Activated CD8-positive, alpha-beta memory T cell treated with anti-CD3 and anti-CD28 coated beads, Interleukin-2, amount 50 U/mL, for 24 hours (primary cell): ENCODE measurements around the gene PHLDB3.

Experiments
- DNase-seq: peaks from one replicate; pipeline ENCODE4 v3.0.0-alpha.2; 2020; ENCODE audit errors: extremely low read depth

Gene PHLDB3

DNA sequence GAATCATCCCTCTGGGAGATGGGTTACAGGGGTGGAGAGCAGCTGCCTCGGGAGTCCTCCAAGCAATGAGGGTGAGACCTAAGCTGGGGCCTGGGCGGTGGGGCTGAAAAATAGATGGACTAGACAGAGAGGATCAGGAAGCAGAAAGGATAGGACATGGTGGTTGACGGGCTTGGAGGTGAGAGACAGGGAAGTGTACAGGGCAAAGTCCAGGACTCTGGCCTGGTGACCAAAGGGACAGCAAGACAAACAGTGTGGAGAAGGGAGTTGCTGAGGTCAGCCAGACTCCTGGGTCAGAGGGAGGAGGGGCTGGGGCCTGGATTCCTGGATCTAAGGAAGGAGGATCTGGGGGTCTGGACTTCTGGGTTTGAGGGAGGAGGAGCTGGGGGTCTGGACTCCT is 5.5 kb downstream of the PHLDB3 start:
- DNase-seq = no peak

DNA sequence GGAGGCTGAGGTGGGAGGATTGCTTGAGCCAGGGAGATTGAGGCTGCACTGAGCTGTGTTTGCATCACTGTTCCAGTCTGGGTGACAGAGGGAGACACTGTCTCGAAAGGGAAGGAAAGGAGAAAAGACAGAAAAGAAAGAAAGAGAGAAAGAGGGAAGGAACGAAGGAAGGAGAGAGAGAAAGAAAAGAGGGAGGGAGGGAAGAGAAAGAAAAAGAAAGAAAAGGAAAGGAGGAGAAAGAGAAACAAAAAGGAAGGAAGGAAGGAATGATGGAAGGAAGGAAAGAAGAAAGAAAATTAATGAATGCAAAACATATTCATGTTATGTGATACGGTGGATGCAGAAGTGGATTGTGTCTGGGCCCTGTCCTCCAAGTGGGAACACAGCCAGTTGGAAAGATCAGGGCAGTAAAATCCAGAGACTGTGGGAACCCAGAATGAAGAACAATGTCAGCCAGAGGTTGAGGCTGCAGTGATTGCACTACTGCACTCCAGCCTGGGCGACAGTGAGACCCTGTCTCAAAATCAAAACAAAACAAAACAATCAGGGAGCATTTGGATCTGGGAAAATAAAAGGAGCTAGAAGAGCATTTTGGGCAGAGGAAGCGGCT is 6.2 kb downstream of the PHLDB3 start:
- no peak for DNase-seq

DNA sequence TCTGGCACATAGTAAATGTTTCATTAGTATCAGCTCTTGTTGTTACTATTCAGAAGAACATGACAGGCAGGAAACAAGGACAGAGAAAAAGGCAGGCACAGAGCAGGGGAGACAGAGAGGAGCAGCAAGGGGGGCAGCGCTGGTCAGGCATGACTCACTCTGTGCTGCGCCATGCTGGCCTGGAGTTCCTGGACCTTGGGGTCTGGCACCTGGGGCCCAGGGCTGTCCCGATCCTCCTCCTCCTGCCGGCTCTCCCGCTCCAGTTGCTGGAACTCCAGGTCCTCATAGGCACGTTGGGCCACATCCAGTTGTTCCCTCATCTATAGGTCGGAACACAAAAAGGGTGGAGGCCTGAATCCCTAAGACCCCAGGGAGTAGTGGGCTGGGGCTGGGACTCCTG is 7.6 kb downstream of the PHLDB3 start:
- no peak for DNase-seq

DNA sequence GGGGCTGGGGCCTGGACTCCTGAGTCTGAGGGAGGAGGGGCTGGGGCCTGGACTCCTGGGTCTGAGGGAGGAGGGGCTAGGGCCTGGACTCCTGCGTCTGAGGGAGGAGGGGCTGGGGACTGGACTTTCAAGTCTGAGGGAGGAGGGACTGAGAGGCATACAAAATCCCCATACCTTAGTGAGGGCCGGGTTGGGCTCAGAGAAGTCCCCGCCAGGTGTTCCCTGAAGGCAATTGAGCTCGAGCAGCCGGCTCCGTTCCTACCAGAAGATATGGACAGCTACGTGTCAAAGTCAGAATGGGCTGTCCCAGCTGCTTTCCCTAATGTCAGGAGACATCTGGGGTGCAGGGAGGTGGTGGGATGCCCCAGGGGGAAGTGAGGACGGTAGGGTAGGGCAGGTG is 9.5 kb downstream of the PHLDB3 start:
- no peak for DNase-seq

DNA sequence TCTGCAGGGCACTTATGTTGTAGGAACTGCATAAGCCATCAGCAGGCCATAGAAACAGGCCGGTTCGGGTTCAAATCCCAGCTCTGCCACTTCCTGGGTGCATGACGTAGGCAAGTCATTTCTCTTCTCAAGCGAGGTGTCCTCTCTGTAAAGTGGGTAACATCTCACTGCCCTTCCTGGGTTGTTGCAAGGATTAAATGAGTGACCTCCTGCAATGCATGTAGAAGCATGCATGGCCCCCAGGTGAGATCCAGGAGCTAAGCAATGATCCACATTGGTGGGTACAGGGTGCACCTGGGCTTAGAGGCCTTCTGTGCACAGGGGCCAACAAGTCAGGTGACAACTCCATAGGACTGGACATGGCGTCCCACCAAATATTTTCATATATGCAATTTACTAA is 13.8 kb downstream of the PHLDB3 start:
- DNase-seq = no peak

DNA sequence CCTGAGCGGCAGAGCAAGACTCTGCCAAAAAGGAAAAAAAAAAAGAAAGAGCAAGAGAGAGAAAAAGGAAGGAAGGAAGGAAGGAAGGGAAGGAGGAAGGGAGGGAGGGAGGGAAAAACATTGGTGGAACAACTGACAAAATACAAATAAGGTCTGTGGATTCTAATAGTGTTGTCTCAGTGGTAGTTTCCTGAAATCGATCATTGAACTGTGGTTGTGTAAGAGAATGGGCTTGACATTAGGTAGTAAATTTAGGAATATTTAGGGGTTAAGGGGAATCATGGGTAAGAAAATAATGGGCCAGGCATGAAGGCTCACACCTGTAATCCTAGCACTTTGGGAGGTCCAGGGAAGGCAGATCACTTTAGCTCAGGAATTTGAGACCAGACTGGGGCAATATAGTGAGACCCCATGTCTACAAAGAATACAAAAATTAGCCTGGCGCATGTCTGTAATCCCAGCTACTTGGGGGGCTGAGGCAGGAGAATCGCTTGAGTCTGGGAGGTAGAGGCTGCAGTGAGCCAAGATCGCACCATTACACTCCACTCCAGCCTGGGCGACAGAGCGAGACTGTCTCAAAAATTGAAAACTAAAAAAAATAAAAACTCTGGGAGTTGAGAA is 14.5 kb downstream of the PHLDB3 start:
- no peak for DNase-seq

DNA sequence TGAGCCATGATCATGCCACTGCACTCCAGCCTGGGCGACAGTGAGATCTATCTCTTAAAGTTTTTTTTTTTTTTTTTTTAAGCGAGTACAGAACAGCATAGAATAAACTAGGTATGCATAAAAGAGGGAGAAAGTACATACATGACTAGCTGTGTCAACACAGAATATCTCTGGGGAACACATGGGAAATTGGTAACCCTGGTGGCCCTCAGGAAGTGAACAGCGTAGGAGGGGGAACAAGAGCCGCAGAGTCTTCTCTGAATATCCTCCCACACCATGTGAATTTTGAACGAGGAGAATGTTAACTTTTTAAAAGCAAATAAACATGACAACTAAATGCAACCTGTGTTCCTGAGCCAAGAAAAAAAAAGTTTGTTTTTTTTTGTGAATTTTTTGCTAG is 15.2 kb downstream of the PHLDB3 start:
- DNase-seq = no peak

DNA sequence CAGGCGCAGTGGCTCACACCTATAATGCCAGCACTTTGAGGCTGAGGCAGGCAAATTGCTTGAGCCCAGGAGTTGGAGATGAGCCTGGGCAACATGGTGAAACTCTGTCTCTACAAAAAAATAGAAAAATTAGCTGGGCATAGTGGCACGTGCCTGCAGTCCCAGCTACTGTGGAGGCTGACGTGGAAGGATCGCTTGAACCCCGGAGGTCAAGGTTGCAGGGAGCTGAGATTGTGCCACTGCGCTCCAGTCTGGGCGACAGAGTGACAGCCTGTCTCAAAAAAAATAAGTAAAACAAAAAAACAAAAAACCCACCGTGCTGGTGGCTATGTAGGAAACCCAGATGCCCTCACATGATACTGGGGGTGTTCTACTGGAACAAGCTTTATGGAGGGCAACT is 16.4 kb downstream of the PHLDB3 start:
- DNase-seq = no peak

DNA sequence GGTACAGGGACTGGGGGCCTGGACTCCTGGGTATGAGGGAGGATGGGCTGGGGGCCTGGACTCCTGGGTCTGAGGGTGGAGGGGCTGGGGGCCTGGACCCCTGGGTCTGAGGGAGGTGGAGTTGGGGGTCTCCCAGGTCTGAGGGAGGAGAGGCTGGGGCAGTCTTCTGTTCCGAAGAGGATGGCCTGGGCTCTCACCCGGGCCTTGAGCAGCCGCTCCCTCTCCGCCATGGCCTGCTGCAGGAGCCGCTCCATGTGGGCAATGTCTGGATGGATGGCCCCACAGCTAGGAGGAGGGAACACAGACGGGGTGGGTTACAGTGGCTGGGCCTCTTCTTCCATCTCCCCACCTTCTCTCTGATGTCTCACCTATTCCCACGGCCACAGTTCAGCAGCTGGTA is 18.1 kb downstream of the PHLDB3 start:
- no peak for DNase-seq

DNA sequence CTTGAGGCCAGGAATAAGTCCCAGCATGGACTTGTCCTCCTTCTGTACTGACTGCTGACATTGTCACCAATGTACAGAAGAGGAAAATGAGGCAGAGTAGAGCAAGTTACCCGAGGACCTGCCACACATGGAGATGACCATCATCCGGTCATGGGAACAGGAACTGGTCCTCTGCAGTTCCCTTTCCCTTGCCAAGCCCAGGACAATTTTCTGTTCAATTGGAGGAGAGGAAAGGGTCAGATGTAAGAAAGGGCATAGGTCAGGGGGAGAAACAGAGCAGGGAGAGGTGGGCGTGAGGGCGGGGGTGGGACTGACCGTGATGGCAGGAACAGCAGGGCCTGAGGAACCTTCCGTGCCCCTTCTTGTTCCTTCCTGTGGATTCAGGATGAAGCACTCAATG is 18.6 kb downstream of the PHLDB3 start:
- DNase-seq = no peak

DNA sequence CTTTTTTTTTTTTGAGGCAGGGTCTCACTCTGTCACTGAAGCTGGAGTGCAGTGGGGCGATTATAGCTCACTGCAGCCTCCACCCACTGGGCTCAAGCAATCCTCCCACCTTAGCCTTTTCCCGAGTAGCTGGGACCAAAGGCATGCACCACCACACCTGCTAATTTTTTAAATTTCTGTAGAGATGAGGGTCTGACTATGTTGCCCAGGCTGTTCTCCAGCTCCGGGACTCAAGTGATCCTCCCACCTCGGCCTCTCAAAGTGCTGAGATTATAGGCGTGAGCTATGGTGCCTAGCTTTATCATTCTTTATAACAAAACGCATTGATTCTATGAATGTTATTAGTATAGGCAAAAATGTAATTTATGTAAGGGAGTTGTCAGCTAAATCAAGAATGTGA is 21.3 kb downstream of the PHLDB3 start:
- DNase-seq = no peak

DNA sequence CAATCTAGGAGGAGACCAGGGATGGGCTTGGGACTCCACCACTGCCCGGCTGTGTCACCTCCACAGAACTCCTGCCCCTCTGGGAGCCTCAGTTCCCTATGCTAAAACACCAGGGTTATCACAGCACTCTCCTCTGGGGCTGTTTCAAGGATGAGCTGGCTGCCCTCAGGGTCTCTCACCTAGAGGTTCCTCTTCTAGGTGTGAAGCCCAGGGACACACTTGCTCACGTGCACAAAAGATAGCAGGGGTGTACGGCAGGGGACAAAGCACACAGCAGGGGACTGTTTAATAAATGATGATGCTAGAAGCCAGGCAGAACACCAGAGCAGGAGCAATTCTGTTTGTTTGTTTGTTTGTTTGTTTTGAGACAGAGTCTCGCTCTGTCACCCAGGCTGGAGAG is 22.4 kb downstream of the PHLDB3 start:
- DNase-seq = no peak

DNA sequence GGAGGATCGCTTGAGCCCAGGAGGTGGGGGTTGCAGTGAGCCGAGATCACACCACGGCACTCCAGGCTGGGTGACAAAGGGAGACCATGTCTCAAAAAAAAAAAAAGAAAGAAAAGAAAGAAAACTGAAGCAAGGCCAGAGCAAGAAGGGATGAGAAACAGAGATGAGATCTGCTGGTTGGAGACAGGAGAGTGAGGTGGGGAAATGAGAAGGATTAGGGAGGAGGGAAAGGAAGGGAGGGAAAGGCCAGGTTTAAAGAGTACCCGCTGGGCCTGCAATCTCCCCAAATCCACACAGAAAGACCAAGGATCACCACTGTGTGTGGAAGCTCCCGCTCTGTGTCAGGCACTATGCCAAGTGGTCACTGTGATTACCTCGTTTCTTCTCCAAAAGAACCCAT is 22.8 kb downstream of the PHLDB3 start:
- no peak for DNase-seq

DNA sequence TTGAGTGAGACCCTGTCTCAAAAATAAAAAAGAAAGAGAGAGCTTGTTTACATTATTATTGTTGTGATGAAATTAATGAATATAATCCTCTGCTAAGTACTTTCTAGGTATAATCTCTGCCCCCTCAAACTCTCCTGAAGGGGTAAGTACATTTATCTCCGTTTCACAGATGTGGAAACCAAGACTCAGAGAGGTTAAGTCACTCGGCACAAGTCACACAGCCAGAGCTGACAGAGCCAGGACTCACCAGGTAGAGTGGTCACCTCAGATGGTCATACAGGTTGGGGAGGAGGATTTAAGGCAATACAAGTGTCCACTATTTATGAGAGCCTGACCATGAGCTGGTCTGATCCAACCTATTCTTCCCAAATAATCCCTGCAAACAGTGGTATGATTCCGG is 24.0 kb downstream of the PHLDB3 start:
- no peak for DNase-seq

DNA sequence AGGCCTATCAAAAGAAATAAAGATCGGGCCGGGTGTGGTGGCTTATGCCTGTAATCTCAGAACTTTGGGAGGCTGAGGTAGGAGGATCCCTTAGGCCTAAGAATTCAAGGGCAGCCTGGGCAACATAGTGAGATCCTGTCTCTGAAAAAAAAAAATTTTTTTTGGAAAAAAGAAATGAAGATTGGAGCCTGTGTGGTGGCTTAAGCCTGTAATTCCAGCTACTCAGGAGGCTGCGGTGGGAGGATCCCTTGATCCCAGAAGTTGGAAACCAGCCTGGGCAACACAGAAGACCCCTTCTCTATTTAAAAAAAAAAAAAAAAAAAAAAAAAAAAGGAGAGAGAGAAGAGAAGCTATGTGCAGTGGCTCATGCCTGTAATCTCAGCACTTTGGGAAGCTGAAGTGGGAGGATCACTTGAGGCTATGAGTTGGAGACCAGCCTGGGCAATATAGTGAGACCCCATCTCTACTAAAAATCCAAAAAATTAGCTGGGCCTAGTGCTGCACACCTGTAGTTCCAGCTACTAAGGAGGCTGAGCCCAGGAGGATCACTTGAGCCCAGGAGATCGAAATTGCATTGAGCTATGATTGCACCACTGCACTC is 24.5 kb downstream of the PHLDB3 start:
- DNase-seq = no peak

DNA sequence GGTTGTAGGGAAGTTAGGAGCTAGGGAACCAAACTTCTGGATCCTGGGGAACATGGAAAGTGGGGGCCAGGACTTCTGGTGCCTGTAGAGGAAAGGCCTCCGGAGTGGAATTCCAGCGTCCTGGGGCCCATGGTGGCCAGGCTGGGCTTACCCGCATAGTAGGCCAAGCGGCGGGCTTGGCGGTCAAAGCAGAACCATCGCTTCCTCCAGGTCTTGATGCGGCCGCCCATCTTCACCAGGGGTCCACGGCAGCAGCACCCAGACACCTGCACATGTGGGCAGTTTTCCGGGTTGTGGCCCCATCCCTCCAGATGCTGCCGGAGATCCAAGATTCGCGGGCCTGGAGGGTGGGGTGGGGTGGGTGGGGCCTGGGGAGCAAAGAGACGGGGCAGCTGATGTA is 25.3 kb downstream of the PHLDB3 start:
- no peak for DNase-seq

DNA sequence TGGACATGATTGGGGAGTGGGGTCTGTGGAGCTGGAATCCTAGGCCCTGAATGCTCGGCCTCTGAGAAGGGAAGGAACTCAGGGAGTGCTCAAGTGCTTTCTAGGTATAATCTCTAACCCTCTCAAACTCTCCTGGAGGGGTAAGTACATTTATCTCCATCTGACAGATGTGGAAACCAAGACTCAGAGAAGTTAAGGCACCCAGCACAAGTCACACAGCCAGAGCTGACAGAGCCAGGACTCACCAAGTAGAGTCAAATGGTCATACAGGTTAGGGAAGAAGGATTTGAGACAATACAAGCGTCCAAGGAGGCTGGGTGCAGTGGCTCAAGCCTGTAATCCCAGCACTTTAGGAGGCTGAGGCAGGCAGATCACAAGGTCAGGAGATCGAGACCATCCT is 26.2 kb downstream of the PHLDB3 start:
- DNase-seq = no peak

DNA sequence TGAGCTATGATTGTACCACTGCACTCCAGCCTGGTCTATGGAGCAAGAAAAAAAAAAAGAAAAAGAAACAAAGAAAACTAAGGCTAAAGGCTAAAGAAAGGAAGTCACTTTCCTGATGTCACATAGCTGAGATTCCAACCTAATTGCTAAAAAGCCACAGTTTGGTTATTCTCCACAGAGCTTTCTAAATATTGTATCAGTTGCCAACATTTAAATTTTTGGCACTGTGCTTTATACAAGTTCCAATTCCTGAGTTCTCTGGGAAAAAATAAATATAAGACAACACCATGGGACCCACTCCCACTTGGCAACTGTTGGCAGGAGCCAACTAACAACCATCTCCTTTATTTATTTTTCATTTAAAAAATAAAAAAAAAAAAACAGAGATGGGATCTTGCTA is 27.9 kb downstream of the PHLDB3 start:
- DNase-seq = no peak

DNA sequence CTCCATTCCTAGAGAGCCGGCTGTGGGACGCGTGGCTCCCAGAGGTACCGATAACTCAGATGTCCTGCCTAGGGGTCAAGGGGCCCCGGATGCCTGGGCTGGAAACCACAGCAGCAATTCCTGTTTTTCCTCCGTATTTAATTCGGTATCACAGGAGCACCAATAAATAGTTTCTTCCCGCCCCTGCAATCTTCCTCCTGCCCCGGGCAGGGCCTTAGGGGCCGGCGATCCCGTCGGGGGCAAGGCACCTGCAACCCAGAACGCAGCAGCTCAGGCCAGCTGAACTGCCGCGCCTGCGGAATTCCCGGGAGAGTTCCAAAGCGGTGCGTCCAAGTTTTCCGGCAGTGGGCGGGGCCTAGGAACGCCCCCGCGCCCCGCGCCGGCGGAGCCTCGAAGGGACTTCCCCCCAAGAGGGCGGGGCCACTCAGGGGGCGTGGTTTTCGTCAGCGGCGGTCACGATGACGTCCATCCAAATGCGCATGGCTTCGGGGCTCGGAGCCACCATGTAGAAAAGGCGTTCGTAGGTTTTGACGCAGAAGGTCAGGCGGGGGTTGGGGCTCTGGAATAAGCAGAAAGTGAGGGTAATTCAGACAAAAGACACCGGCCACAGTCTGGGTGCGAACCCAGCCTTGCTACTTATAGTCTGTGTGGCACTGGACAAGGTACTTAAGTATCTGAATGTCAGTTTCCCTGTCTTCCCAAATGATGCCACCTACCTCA is 29.4 kb downstream of the PHLDB3 start:
- peak; percentile 89 for DNase-seq

DNA sequence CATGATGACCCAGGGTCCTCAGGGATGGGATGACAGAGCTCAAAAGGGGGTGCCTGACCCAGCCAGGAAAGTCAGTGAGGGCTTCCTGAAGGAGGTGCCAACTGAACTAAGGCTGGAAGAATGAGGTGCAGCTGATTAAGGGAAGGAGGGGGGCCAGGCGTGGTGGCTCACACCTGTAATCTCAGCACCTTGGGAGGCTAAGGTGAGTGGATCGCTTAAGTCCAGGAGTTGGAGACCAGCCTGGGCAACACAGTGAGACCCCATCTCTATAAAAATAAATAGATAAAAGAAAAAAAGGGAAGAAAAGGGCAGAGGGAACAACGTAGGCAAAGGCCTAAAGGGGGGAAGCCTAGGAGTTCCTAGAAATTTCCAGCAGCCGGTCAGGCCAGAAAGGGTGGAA is 30.1 kb downstream of the PHLDB3 start:
- DNase-seq = no peak

DNA sequence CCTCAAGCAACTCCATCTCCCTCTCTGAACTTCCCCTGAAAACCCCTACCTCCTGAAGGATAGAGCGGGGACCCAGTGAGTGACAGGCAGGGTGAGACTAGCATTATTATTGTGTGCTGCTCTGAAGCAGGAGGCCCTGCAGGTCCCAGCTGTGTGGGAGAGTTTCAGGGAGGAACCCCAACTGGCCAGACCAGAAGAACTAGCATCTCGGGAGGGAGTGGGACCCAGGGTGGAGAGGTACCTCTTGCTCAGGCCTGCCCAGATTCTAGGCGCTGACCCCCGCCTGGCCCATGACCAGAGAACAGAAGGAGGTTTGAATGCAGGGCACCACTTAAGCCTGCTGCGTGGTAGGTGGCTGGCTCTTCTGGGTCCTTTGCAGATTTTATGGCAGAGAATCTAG is 33.5 kb downstream of the PHLDB3 start:
- DNase-seq = no peak

DNA sequence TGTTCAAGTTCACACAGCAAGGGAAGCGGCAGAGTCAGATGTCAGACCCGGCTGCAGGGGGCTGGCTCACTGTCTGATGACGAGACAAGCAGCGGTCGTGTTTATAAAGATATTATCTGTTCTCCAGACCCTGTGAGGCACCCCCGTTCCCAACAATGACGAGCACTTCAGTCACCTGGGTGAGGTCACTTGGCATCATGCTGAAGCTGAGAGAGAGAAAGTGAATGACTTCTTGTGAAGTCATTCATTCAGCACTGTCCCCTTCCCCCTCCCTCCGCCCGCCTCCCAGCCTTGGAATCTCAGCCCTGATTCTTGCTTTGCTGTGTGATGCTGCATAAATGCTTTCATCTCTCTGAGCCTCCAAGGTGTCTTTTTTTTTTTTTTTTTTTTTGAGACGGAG is 34.3 kb downstream of the PHLDB3 start:
- peak; percentile 25 for DNase-seq

DNA sequence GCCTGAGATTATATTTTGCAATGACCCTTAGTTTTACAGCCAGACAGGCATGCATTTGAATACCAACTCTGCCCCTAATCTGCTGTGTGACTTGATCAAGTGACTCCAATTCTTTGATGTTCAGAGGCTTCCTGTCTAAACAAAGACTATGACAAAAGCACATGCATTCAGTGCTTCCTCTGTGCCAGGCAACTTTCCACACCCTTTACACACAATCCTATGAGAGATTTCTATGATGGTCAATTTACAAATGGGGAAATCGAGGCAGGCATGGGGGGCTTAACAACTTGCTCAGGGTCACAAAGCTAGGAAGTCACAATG is 35.4 kb downstream of the PHLDB3 start:
- DNase-seq = no peak
